RCC 7860 (cell line): Measurements from ENCODE around the gene GRIN2A.

Experiments used
- DNase-seq: peaks from one replicate; pipeline ENCODE4 v3.0.0-alpha.2; 2015; ENCODE audit warnings: low spot score
- FAIRE-seq: peaks from 2 replicates; lab custom pipeline; 2012; peaks lifted over from hg19 to GRCh38; lab: Jason Lieb, UNC

The GRIN2A gene

GRCh38 chr16:10039220-10040096 is 142.8 kb downstream of the GRIN2A start:
- FAIRE-seq (no peak), DNase-seq (no peak)

GRCh38 chr16:10037751-10038150 is 144.5 kb downstream of the GRIN2A start:
- FAIRE-seq (no peak), DNase-seq (no peak)

GRCh38 chr16:10036956-10037355 is 145.3 kb downstream of the GRIN2A start:
- FAIRE-seq (peak; percentile 78), DNase-seq (peak; percentile 42)

GRCh38 chr16:10033556-10033955 is 148.7 kb downstream of the GRIN2A start:
- DNase-seq (no peak), FAIRE-seq (no peak)

- FAIRE-seq (no peak), DNase-seq (no peak)
Measured at GRCh38 chr16:10031955-10032354, 150.3 kb downstream of the GRIN2A start.

GRCh38 chr16:10031473-10031872 is 150.8 kb downstream of the GRIN2A start:
- DNase-seq (no peak), FAIRE-seq (no peak)

- FAIRE-seq (no peak), DNase-seq (no peak)
Measured at GRCh38 chr16:10028644-10029043, 153.6 kb downstream of the GRIN2A start.

- FAIRE-seq (no peak), DNase-seq (no peak)
Measured at GRCh38 chr16:10027553-10027952, 154.7 kb downstream of the GRIN2A start.

- no peak for FAIRE-seq
- DNase-seq = no peak
Measured at GRCh38 chr16:10026593-10026992, 155.6 kb downstream of the GRIN2A start.

GRCh38 chr16:10022098-10022497 is 160.1 kb downstream of the GRIN2A start:
- DNase-seq (no peak), FAIRE-seq (no peak)

GRCh38 chr16:10020866-10021265 is 161.4 kb downstream of the GRIN2A start:
- FAIRE-seq (no peak), DNase-seq (no peak)

- no peak for FAIRE-seq
Measured at GRCh38 chr16:10016752-10017151, 165.5 kb downstream of the GRIN2A start.

GRCh38 chr16:10015397-10015796 is 166.8 kb downstream of the GRIN2A start:
- DNase-seq = no peak
- no peak for FAIRE-seq

More at GRCh38 chr16:10016752-10017151, 165.5 kb downstream of the GRIN2A start:
- no peak for DNase-seq

- DNase-seq (no peak), FAIRE-seq (no peak)
Measured at GRCh38 chr16:10013774-10014173, 168.5 kb downstream of the GRIN2A start.

- DNase-seq (no peak), FAIRE-seq (no peak)
Measured at GRCh38 chr16:10013364-10013763, 168.9 kb downstream of the GRIN2A start.

GRCh38 chr16:10009684-10010083 is 172.5 kb downstream of the GRIN2A start:
- FAIRE-seq (no peak), DNase-seq (no peak)

GRCh38 chr16:10003486-10003885 is 178.7 kb downstream of the GRIN2A start:
- FAIRE-seq (no peak), DNase-seq (no peak)

- DNase-seq (peak; percentile 48), FAIRE-seq (no peak)
Measured at GRCh38 chr16:10001258-10001775, 180.9 kb downstream of the GRIN2A start.

GRCh38 chr16:9996221-9996620 is 186.0 kb downstream of the GRIN2A start:
- DNase-seq (no peak), FAIRE-seq (no peak)

GRCh38 chr16:9992441-9992840 is 189.8 kb downstream of the GRIN2A start:
- DNase-seq (no peak), FAIRE-seq (no peak)

GRCh38 chr16:9980981-9981380 is 201.2 kb downstream of the GRIN2A start:
- DNase-seq = no peak
- FAIRE-seq = no peak

- FAIRE-seq (no peak), DNase-seq (no peak)
Measured at GRCh38 chr16:9978160-9978725, 204.0 kb downstream of the GRIN2A start.
